Loucy (cell line): Measurements from ENCODE around the gene SORCS2.

Experiments
- H2AFZ ChIP-seq: fragments of 200-600 bp; sonication (generic); 2 replicates; pipeline ENCODE4 v1.6.0; 2016; ENCODE audit warnings: antibody characterized with exemption, mild to moderate bottlenecking, low read length, moderate library complexity
- H3F3A ChIP-seq: fragments of 200-600 bp; 2 replicates; pipeline ENCODE4 v1.6.0; 2016; ENCODE audit warnings: antibody characterized with exemption, low read depth, mild to moderate bottlenecking
- H3K27me3 ChIP-seq: fragments of 200-600 bp; sonication (generic); 2 replicates; pipeline ENCODE4 v1.6.1; 2014; ENCODE audit warnings: low read length, mild to moderate bottlenecking; ENCODE audit not compliant: insufficient read depth, poor library complexity, severe bottlenecking
- H3K36me3 ChIP-seq: fragments of 200-600 bp; sonication (generic); 2 replicates; pipeline ENCODE4 v1.6.1; 2016; ENCODE audit warnings: low read length; ENCODE audit not compliant: insufficient read depth
- H3K4me1 ChIP-seq: fragments of 200-600 bp; sonication (generic); 2 replicates; pipeline ENCODE4 v1.5.1; 2014; ENCODE audit warnings: low read length, mild to moderate bottlenecking; ENCODE audit not compliant: insufficient read depth, poor library complexity, severe bottlenecking
- H3K4me2 ChIP-seq: fragments of 200-600 bp; sonication (generic); 2 replicates; pipeline ENCODE4 v1.6.0; 2014; ENCODE audit warnings: antibody characterized with exemption, low read length, low read depth, mild to moderate bottlenecking; ENCODE audit not compliant: poor library complexity, severe bottlenecking
- H3K4me3 ChIP-seq: fragments of 200-600 bp; sonication (generic); 2 replicates; pipeline ENCODE4 v1.5.1; 2014; ENCODE audit warnings: low read length, mild to moderate bottlenecking, mixed read lengths; ENCODE audit not compliant: poor library complexity, severe bottlenecking
- H3K79me2 ChIP-seq: fragments of 200-600 bp; sonication (generic); 2 replicates; pipeline ENCODE4 v1.6.1; 2014; ENCODE audit warnings: low read length; ENCODE audit not compliant: insufficient read depth
- H3K9ac ChIP-seq: fragments of 200-600 bp; sonication (generic); 2 replicates; pipeline ENCODE4 v1.6.0; 2014; ENCODE audit warnings: mild to moderate bottlenecking, low read depth, low read length, moderate library complexity; ENCODE audit not compliant: poor library complexity, severe bottlenecking
- H3K9me2 ChIP-seq: fragments of 200-600 bp; sonication (generic); replicated peaks from 2 replicates; pipeline ENCODE4 v1.6.1; 2016; ENCODE audit warnings: low read depth, low read length, mixed read lengths
- H3K9me3 ChIP-seq: fragments of 200-600 bp; sonication (generic); 2 replicates; pipeline ENCODE4 v1.6.1; 2014; ENCODE audit warnings: mild to moderate bottlenecking, antibody characterized with exemption, low read length, low read depth; ENCODE audit not compliant: insufficient read depth
- H4K20me1 ChIP-seq: fragments of 200-600 bp; sonication (generic); 2 replicates; pipeline ENCODE4 v1.6.0; 2014; ENCODE audit warnings: antibody characterized with exemption, low read length, mild to moderate bottlenecking; ENCODE audit not compliant: insufficient read depth, poor library complexity, severe bottlenecking
- EZH2phosphoT487 ChIP-seq: fragments of 200-600 bp; IDR thresholded peaks from 2 replicates; pipeline ENCODE4 v1.6.1; 2018; ENCODE audit warnings: antibody characterized with exemption, mild to moderate bottlenecking, moderate library complexity, borderline replicate concordance
- TF ChIP-seq, protein P1 (sequence below): fragments of 200-600 bp; sonication (generic); conservative IDR thresholded peaks from 2 replicates; pipeline ENCODE4 v1.5.1; 2014; ENCODE audit warnings: mild to moderate bottlenecking, antibody characterized with exemption, low read length

SORCS2 gene

DNA sequence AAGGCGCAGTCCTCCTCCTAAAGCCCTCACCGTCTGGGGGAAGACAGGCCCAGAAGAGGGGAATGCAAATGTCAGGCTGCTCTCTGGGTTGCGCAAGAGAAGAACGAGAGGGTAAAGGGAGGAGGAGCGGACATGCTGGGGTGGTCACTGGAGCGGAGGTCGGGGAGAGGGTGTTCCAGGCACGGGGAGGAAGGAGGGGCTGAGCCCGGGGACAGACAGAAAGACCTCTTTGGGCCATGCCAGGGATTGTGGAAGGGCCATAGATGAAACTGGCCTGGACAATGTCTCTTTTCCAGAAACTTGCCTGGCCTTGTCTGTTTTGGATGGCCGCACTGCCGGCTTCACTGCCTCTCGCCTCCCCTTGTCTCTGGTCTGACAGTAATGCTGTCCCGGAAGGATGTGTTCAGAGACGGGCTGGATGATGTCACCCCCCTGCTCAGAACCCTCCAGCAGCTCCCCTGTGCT is 121.0 kb downstream of the SORCS2 start:
- H3K9ac ChIP-seq = no peak overlapping the region
- no peaks in the 10 kb centered on the region for H4K20me1 ChIP-seq
- no peaks in the 10 kb centered on the region for H3K27me3 ChIP-seq
- peaks cover 9% of the 10 kb centered on the region; the same call in 1 of the 2 replicates for H3K9me3 ChIP-seq
- TF ChIP-seq, protein P1, sequence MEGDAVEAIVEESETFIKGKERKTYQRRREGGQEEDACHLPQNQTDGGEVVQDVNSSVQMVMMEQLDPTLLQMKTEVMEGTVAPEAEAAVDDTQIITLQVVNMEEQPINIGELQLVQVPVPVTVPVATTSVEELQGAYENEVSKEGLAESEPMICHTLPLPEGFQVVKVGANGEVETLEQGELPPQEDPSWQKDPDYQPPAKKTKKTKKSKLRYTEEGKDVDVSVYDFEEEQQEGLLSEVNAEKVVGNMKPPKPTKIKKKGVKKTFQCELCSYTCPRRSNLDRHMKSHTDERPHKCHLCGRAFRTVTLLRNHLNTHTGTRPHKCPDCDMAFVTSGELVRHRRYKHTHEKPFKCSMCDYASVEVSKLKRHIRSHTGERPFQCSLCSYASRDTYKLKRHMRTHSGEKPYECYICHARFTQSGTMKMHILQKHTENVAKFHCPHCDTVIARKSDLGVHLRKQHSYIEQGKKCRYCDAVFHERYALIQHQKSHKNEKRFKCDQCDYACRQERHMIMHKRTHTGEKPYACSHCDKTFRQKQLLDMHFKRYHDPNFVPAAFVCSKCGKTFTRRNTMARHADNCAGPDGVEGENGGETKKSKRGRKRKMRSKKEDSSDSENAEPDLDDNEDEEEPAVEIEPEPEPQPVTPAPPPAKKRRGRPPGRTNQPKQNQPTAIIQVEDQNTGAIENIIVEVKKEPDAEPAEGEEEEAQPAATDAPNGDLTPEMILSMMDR = no peak
- no peak for TF ChIP-seq EZH2phosphoT487
- no peak overlapping the region for H3K4me3 ChIP-seq
- no peaks in the 10 kb centered on the region for H3K9me2 ChIP-seq
- H3K4me1 ChIP-seq = no peaks in the 10 kb centered on the region
- no peak overlapping the region for H3K4me2 ChIP-seq
- H3K79me2 ChIP-seq = no peaks in the 10 kb centered on the region
- no peaks in the 10 kb centered on the region for H3F3A ChIP-seq
- no peaks in the 10 kb centered on the region for H3K36me3 ChIP-seq
- no peak overlapping the region for H2AFZ ChIP-seq

DNA sequence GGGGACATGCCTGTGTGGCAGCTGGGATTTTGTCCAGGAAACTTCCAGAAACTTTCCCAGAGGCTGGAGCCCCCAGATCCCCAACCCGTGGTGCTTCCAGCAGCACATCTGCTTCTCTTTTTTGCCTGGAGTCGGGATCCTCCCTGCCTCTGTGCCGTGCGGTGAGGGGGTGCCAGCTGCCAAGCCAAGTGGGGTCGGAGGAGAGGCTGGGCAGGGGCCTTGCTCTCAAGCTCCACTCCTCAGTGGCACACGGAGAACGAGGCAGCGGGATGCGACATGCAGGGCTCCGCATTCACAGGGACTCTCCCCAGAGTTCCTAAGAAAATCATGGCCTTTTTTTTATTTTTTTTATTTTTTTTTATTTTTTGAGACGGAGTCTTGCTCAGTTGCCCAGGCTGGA is 121.7 kb downstream of the SORCS2 start:
- no peak overlapping the region for H3K4me3 ChIP-seq
- no peak for TF ChIP-seq EZH2phosphoT487
- no peaks in the 10 kb centered on the region for H3K9me2 ChIP-seq
- H3K9ac ChIP-seq = no peak overlapping the region
- no peaks in the 10 kb centered on the region for H3K4me1 ChIP-seq
- peaks cover 15% of the 10 kb centered on the region; the same call in 1 of the 2 replicates for H3K9me3 ChIP-seq
- no peak overlapping the region for H3K4me2 ChIP-seq
- H3K27me3 ChIP-seq = no peaks in the 10 kb centered on the region
- no peaks in the 10 kb centered on the region for H3K79me2 ChIP-seq
- no peaks in the 10 kb centered on the region for H3F3A ChIP-seq
- no peak overlapping the region for H2AFZ ChIP-seq
- H4K20me1 ChIP-seq = no peaks in the 10 kb centered on the region
- no peaks in the 10 kb centered on the region for H3K36me3 ChIP-seq

DNA sequence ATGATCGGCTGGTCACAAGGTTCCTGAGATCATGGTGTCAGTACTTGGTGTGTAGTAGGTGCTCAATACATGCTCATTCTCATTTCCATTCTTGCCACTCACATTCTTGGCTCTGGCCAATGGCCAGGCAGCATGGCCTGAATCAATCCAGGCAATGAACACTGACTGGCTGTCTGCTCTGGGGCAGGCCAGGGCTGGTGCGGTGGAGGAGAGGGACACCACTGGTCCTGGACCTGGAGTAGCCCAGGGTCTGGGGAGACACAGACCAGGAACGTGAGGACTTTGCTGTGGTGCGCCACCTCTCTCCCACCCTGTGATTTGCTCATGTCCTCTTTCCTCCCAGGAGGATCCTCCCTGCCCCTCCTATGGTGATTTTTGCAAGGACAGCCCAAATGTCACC is 122.9 kb downstream of the SORCS2 start:
- Histone ChIP-seq H3K9me2 (no peaks in the 10 kb centered on the region), H3K9me3 (peaks cover 15% of the 10 kb centered on the region; the same call in 1 of the 2 replicates), H4K20me1 (no peaks in the 10 kb centered on the region), H3K4me1 (no peaks in the 10 kb centered on the region), H3K36me3 (no peaks in the 10 kb centered on the region), H3K4me2 (no peak overlapping the region), H3K79me2 (no peaks in the 10 kb centered on the region), H3F3A (no peaks in the 10 kb centered on the region), H3K9ac (no peak overlapping the region), H3K4me3 (no peak overlapping the region), H2AFZ (no peak overlapping the region), H3K27me3 (no peaks in the 10 kb centered on the region)
- TF ChIP-seq, protein P1 = no peak
- TF ChIP-seq EZH2phosphoT487 = no peak

DNA sequence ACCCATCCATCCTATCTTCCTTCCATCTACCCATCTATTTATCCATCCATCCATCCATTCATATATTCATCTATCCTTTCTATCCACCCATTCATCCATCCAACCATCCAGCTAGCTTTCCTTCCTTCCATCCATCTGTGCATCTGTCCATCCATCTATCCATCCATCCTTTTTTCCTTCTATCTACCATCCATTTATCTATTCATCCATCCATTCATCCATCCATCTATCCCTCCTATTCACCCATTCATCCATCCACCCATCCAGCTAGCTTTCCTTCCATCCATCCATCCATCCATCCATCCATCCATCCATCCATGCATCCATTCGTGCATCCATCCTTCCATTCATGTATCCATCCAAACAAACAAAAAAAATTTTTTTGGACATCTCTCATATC is 123.6 kb downstream of the SORCS2 start:
- Histone ChIP-seq H3K36me3 (no peaks in the 10 kb centered on the region), H3K4me3 (no peak overlapping the region), H3K27me3 (no peaks in the 10 kb centered on the region), H3K9ac (no peak overlapping the region), H3K9me3 (peaks cover 15% of the 10 kb centered on the region; the same call in 1 of the 2 replicates), H2AFZ (no peak overlapping the region), H3K4me1 (no peaks in the 10 kb centered on the region), H3K79me2 (no peaks in the 10 kb centered on the region), H3K4me2 (no peak overlapping the region), H3F3A (no peaks in the 10 kb centered on the region), H3K9me2 (no peaks in the 10 kb centered on the region), H4K20me1 (no peaks in the 10 kb centered on the region)
- TF ChIP-seq, protein P1 = no peak
- TF ChIP-seq EZH2phosphoT487 = no peak
